Nephron progenitor cell (in vitro differentiated cells): Measurements from ENCODE around the gene JAG1.

Experiments used
- DNase-seq: peaks from one replicate; pipeline ENCODE4 v3.0.0; 2021
- H3K27ac Mint-ChIP-seq: 2 replicates; pipeline ENCODE4 v1.8.0; 2021; ENCODE audit warnings: mild to moderate bottlenecking, moderate library complexity, mixed read lengths
- H3K27me3 Mint-ChIP-seq: 2 replicates; pipeline ENCODE4 v1.8.0; 2021; ENCODE audit warnings: mild to moderate bottlenecking, low read depth, mixed read lengths; ENCODE audit not compliant: poor library complexity
- H3K36me3 Mint-ChIP-seq: 2 replicates; pipeline ENCODE4 v1.8.0; 2021; ENCODE audit warnings: low read depth, mixed read lengths
- H3K4me1 Mint-ChIP-seq: 2 replicates; pipeline ENCODE4 v1.8.0; 2021; ENCODE audit warnings: mixed read lengths
- H3K4me3 Mint-ChIP-seq: 2 replicates; pipeline ENCODE4 v1.8.0; 2021; ENCODE audit warnings: mild to moderate bottlenecking, moderate library complexity, mixed read lengths
- H3K9me3 Mint-ChIP-seq: 2 replicates; pipeline ENCODE4 v1.8.0; 2021; ENCODE audit warnings: mild to moderate bottlenecking, moderate library complexity, mixed read lengths
- TF ChIP-seq, protein P1 (sequence below): fragments of 200-600 bp; sonication (generic); IDR thresholded peaks from 2 replicates; pipeline ENCODE4 v1.5.0; 2021; ENCODE audit warnings: antibody characterized with exemption

The JAG1 gene

DNA sequence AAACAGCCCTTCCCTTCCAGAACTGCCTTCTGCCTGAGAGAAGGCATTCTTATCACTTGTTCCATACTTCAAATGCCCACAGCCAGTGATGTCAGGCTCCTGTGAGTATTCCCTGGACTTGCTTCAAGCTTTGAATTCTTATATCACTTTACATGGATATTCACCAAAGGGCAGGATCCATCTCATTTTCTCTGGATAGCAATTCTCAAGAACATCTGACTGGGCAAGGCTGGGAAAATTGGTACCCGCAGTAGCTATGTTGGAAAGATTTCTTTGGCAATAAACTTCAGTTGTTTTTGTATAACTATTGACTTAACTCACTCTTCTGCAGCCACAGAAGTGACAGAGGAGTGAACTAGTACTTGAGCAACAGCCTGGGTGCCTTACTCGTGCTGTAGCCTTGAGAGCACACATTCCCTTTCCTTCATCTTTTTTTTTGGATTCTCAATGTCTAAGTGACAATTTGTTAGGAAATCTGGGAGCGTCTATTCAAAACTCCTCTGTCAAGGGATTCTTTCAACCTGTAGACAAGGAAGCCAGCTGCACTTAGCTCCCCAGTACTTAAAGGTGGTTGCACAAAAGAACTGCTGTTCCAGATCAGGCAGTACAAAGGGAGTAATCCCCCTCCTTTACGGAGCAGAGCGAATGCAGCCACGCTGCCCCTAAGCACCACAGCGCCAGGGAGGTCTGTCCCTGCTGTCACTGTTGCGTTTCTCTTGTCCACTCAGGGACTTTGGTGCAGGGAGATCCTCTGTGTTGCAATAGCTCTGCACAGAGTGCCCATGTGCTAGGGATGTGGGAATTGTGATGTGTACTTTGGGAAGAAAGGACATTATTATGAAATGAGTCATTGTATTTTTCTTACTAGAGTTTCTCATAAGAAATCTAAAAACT is 69.6 kb downstream of the JAG1 start:
- Mint-ChIP-seq H3K9me3 (peaks cover 3% of the 10 kb centered on the region), H3K27me3 (no peaks in the 10 kb centered on the region), H3K4me1 (peaks cover 49% of the 10 kb centered on the region), H3K27ac (peak overlapping the region; percentile 93), H3K4me3 (peak overlapping the region; percentile 33), H3K36me3 (peaks cover 29% of the 10 kb centered on the region)
- no peak for DNase-seq
- TF ChIP-seq, protein P1, sequence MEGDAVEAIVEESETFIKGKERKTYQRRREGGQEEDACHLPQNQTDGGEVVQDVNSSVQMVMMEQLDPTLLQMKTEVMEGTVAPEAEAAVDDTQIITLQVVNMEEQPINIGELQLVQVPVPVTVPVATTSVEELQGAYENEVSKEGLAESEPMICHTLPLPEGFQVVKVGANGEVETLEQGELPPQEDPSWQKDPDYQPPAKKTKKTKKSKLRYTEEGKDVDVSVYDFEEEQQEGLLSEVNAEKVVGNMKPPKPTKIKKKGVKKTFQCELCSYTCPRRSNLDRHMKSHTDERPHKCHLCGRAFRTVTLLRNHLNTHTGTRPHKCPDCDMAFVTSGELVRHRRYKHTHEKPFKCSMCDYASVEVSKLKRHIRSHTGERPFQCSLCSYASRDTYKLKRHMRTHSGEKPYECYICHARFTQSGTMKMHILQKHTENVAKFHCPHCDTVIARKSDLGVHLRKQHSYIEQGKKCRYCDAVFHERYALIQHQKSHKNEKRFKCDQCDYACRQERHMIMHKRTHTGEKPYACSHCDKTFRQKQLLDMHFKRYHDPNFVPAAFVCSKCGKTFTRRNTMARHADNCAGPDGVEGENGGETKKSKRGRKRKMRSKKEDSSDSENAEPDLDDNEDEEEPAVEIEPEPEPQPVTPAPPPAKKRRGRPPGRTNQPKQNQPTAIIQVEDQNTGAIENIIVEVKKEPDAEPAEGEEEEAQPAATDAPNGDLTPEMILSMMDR = no peak

DNA sequence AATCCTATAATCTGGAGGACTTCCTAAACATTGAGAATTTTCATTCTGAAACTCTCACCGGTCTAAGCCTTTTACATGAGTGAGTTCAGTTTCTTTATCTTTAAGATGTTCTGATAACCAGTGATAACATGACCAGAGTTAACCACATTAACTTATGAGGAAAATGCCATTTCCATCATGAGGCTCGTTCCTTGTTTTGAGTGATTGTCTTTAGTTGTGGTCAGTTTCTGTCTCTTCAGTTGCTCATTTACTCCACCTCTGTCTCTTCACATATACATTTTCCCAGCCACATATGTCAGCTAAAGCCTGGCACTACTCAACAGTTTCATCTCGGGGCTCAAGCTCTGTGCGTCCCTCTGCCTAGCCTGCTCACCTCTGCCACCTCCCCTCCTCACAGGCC is 70.4 kb downstream of the JAG1 start:
- peaks cover 3% of the 10 kb centered on the region for H3K9me3 Mint-ChIP-seq
- H3K27ac Mint-ChIP-seq = peak overlapping the region; percentile 93
- H3K27me3 Mint-ChIP-seq = no peaks in the 10 kb centered on the region
- peak overlapping the region; percentile 33 for H3K4me3 Mint-ChIP-seq
- TF ChIP-seq, protein P1 = no peak
- DNase-seq = no peak
- peaks cover 44% of the 10 kb centered on the region for H3K4me1 Mint-ChIP-seq
- H3K36me3 Mint-ChIP-seq = peaks cover 23% of the 10 kb centered on the region

DNA sequence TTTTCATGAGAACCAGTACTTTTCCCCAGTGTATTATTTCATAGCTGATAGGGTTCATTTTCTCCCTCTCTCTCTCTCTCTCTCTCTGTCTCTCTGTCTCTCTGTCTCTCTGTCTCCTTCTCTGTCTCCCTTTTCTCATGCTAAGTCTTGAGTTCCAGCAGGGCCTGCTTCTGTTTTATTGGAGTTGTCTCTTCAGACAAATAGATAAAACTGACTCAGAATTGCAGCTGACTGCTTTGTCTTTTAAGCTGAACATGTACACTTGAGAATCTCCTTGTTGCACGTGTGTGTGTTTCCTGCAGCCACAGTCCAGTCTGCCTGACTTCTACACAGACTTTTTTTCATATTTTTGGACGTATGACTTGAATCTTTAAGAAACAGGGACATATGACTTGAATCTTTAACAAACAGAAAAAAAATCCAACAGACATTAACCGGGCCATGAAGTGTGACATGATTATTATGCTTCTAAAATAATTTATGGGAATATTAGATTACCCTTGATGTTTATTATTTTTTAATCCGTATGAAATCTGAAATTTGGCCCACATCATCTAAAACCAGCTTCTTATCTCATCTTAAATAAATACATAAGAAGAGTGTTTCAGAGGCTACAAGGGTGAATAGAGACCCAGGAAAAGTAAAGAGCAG is 71.5 kb downstream of the JAG1 start:
- DNase-seq = no peak
- no peak overlapping the region for H3K4me3 Mint-ChIP-seq
- peaks cover 3% of the 10 kb centered on the region for H3K9me3 Mint-ChIP-seq
- no peaks in the 10 kb centered on the region for H3K27me3 Mint-ChIP-seq
- H3K4me1 Mint-ChIP-seq = peaks cover 44% of the 10 kb centered on the region
- H3K27ac Mint-ChIP-seq = peak overlapping the region; percentile 85
- TF ChIP-seq, protein P1 = no peak
- peaks cover 17% of the 10 kb centered on the region for H3K36me3 Mint-ChIP-seq

DNA sequence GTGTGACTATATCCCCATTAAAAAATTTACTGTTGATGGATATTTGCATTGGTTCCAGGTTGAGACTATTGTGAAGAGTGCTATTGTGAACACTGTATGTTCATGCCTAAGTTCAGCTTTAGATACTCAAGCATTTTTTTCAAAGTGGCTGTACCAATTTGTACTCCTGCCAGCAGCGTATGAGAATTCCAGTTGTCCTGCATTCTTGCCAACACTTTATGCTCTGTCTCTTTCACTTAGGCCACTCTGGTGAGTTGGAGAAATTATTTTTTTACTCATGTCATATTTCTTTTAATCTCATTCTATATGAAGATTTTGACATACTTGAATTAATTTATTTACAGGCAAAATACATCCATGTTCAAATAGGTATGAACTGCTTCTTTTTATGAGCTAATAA is 76.2 kb downstream of the JAG1 start:
- Mint-ChIP-seq H3K9me3 (peaks cover 3% of the 10 kb centered on the region), H3K4me3 (no peak overlapping the region), H3K27me3 (no peaks in the 10 kb centered on the region), H3K4me1 (peaks cover 33% of the 10 kb centered on the region), H3K36me3 (peaks cover 24% of the 10 kb centered on the region), H3K27ac (no peak overlapping the region)
- no peak for DNase-seq
- TF ChIP-seq, protein P1 = no peak

DNA sequence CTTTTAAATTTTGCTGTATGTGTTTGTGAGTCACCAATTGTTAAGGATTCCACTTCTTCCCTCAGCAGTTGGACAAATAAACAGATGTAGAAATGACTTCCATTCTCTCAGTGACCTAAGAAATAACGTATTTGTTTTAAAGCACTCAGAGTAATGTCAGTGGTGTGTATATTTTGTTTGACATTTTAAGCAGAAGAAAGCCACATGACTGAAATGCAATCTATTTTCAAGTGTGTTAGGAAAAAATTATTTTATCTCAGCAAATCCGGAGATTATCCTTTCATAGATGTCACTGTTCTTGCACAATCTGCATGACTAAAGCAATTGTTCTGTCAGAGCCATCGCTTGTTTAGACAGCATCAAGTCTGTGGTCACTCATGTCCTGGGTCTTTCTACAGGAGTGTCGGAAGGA is 77.1 kb downstream of the JAG1 start:
- Mint-ChIP-seq H3K4me3 (no peak overlapping the region), H3K36me3 (peaks cover 19% of the 10 kb centered on the region), H3K9me3 (no peaks in the 10 kb centered on the region), H3K27ac (no peak overlapping the region), H3K27me3 (no peaks in the 10 kb centered on the region), H3K4me1 (peaks cover 26% of the 10 kb centered on the region)
- TF ChIP-seq, protein P1 = no peak
- DNase-seq = no peak
